GM19023 (cell line): ENCODE measurements around the gene CFAP74.

Experiments
- ATAC-seq: cut with Tn5 transposase; IDR thresholded peaks from one replicate; pipeline ENCODE4 v1.9.1; 2021; ENCODE audit warnings: mild to moderate bottlenecking, moderate library complexity; ENCODE audit not compliant: unreplicated experiment

CFAP74 gene

DNA sequence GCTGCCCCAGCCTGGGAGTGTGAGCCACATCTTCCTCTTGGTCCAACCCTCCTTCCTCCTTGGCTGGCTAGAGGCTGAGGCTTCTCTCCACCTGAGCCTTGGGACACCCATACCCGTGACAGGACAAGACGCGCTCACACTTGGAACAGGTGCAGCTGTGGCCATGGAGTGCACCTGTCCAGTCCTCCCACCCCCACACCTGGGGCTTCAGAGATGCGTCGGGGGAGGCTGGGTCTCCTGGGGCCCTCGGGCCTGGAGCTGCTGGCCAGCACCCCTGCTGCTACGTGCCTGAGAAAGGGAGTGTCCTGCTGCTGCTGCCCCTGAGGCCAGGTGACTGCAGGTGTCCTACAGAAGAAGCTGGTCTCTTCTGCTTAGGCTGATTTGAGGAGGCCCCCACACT, 47.5 kb downstream of the CFAP74 start:
- ATAC-seq: no peak

DNA sequence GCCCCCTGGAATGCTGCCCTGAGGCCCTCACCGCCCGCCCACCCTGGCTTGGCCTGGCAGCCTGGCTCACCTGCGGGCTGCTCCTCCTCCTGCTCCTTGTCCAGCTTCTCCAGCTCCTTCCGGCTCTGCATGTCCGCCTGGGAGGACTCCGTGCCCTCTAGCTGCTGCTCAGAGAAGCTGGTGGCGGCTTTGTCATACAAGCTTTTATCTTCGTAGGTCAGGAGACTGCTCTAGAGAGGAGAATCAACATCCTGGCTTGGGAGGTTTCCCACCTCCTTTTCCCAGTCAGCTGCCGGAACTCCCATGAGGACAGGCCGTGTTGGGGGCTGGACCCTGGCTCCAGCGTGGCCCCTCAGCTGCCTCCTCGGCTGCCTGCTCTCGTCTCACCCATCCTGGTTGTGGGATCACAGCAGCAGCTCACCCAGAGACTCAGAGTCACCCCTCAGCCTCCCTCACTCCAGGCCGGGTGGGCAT, 47.9 kb downstream of the CFAP74 start:
- no peak for ATAC-seq

DNA sequence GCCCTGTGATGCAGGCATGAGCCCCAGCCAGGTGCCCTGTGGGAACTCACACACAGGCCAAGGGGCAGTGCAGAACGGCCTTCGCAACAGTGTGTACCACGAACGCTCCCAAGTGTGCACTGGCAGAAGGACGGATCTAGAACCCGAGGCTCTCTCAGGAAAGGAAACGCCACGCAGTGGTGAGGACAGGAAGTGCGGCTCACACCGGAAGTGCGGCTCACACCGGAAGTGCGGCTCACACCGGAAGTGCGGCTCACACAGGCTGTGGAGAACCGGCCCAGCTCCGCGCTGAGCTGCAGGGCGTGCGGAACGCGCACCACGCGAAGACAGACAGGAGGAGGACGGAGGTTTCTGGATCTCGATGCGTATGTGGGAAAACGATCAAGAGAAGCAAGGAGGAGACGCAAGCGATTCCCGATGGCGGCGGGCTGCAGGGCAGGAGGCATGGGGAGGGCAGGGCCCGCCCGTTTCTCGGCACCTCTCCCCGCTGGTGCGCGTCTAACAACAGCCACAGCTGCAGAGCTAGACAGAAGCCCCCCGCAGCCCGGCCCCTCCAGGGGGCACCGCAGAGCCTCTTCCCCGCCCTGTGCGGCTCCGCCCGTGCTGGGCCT, 48.6 kb downstream of the CFAP74 start:
- no peak for ATAC-seq

DNA sequence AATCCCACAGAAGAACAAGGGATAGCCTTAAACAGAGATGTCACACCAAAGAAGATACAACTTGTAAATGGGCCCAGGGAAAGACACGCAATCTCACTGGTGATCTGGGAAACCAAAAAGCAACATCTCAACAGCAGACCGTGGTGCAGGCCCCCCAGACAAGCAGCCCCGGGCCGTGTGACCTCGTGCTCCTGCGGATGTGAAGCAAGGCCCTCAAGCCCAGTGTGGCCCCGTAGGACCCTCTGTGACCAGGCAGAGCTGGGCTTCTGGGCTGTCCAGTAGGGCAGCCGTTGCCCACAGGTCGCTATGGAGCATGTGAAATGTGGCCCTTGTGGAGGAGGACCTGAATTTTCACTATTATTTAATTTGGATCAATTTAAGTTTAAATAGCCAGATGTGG, 49.6 kb downstream of the CFAP74 start:
- ATAC-seq: no peak

DNA sequence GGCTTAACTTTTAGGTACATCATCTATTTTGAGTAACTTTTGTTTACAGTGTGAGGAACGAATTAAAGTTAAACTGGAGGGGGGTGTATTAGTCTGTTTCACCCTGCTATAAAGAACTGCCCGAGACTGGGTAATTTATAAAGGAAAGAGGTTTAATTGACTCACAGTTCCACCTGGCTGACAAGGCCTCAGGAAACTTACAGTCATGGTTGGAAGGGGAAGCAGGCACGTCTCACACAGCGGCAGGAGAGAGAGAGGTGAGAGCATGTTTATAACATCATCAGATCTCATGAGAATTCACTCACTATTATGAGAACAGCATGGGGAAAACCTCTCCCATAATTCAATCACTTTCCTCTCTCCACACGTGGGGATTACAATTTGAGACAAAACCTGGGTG, 52.6 kb downstream of the CFAP74 start:
- ATAC-seq: no peak

DNA sequence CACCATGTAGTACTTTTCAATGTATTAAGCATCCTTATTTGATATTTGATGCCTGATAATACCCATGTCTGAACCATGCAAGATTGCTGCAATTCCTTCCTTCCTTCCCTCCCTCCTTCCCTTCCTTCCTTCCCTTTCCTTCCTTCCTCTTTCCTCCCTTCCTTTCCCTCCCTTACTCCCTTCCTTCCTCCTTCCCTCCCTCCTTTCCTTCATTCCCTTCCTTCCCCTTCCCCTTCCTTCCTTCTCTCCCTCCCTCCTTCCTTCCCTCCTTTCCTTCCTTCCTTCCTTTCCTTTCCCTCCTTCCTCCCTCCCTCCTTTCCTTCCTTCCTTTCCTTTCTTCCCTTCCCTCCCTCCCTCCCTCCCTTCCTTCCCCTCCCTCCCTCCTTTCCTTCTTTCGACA, 54.8 kb downstream of the CFAP74 start:
- ATAC-seq: no peak

DNA sequence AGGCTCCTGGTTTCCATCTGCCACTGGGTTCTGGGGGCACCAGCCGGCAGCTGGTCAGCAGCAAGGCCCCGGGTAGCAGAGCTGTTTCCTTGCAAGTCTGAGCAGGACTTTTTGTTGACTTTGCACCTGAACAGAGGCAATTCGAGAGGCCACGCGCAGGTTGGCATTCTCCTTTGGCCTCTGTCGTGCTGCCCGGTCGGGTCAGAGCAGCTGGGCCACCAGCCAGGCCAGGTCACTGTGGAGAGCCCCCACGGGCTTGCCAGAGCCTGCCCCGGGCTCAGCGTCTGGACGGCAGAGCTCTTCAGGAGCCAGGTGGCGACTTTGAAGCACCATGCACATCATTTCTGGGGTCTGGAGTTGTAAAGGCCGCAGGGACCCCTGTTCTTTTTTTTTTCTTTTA, 56.1 kb downstream of the CFAP74 start:
- ATAC-seq: no peak

DNA sequence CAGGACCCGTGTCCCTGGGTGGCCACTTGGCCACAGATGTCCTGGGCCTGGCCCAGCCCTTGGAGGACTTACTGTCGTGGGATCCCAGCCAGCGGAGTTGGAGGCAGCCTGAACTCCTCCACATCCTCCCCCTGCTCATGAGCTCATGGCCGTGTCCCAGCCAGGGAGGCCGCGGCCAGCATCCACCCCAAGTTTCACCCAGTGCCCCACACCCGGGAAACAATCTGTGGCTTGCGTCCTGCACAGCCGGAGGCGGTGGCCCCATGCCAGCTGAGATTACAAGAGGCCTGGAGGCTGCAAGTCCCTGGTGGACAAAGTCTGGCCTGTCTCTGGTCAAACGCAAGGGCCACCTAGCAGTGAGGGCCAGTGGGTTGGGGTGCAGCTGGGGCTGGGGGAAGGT, 57.0 kb downstream of the CFAP74 start:
- no peak for ATAC-seq

DNA sequence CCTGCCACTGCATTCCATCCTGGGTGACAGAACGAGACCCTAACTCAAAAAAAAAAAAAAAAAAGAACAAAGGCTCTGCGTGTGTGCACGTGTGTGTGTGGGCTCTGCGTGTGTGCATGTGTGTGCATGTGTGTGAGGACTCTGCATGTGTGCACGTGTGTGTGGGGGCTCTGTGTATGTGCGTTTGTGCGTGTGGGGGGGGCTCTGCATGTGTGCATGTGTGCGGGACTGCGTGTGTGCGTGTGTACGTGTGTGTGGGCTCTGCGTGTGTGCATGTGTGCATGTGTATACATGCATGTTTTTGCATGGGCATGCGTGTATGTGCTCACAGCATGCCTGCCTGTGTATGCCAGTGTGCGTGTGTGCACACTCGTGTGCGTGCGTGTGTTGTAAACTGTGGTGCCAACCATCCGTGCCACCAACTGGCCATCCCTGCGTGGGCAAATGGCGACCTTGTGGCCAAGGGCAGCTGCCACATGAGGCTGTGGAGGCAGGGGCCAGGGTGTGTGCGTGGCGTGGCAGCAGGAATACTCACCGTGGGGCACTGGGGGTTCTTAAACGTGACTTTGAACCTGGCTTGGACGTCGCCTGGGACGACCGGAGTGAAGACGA, 57.7 kb downstream of the CFAP74 start:
- ATAC-seq: no peak

DNA sequence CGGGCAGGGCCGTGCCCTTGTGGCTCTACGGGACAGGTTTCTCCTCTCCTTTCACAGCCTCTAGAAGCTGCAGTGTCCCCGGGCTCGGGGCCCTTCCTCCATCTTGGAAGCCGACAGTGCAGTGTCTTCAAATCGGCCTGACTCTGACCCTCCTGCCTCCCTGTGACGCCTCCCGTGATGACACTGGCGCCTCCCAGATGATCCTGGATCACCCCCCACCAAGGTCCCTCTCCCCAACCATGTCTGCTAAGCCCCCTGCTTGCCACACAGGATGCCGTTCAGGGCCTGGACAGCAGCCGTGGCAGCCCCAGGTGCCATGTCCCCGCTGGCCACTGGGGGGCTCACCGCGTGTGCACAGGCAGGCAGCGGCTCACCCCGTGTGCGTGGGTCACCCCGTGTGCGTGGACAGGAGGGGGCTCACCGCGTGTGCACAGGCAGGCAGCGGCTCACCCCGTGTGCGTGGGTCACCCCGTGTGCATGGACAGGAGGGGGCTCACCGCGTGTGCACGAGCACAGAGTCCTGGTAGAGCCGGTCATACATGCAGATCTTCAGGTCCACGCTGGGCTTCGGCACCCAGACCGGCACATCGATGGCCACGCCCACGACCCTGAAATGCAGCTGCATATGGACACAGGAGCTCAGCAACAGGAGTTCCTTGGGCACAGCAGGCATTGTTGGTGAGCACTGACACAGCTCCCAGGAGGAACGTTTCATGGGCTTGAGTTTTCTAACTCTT, 59.6 kb downstream of the CFAP74 start:
- no peak for ATAC-seq

DNA sequence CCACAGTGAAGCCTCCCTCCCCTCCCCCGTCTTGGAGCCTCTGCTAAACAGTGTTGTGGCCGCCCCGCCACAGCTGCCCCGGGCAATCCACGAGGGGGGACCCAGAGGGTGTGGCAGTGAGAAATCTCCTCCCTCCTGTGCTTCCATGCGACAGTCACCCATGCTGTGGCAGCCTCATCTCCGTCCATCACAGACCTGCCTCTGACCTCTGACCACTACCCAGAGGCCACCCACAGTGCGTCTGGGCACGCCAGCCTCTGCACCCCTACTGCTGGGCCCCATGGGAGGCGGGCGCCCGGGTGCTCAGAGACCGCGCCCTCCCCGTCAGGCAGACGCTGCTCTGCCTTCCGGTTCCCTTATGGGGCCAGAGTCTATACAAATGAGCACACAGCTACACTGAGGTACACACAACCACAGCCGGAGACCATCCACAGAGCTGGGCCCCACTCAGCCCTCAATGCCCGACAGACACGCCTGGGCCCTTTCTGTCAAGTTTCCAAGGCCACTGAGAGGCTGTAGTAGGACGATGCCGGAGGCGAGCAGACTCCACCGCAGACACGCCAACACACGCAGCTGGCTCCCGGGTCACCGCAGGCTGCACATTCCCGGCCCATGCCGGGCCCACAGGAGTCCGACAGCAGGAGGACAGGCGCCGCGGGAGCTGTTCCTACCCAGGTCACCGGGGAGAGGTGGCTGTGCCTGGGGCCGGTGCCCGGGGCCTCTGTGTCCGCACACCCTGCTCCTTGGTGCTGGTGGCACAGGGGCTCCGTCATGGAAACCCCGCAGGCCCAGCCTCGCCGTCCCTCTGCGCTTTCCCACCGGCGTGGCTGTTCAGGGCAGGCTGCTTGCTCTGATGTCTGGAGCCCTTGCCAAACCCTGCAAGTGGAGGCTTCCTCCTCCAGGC, 60.6 kb downstream of the CFAP74 start:
- no peak for ATAC-seq

DNA sequence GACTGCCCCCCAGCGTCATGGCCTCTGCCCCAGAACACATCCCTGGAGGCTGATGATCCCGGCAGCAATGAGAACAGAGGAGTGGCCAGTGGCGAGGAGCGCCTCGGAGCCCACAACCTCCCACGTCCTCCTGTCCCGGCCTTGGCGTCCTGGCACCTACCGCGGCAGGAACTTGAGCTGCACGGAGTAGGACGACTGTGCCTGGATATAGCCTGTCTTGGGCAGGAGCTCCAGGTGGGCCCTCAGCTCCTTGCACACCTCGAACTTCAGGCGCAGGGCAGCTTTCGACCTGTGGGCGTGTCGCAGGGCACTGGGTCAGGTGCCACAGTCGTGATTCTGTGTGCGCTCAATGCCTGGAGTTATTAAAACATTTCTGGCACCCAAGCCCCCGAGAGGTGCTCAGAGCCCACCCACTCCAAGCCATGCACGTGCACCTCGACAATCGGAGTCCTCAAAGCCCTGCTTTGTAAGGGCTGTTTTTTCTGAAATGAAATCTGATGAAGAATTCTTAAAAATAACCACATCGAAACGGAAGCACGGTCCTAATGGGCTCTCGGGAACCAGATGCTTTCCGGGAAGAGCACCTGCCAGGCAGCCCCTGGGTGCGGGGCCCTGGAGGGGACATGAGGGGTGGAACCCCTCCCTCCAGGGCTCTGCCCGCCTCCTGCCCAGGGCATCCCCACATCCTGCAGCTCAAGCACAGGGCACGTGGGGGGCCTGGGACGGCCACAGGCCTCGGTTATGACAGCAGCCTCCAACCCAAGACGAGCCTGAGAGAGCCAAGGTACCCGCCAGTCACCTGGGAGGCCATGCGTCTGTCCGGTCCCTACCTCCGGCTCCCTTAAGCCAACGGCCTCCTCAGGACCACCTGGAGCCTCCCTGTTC, 61.5 kb downstream of the CFAP74 start:
- no peak for ATAC-seq

DNA sequence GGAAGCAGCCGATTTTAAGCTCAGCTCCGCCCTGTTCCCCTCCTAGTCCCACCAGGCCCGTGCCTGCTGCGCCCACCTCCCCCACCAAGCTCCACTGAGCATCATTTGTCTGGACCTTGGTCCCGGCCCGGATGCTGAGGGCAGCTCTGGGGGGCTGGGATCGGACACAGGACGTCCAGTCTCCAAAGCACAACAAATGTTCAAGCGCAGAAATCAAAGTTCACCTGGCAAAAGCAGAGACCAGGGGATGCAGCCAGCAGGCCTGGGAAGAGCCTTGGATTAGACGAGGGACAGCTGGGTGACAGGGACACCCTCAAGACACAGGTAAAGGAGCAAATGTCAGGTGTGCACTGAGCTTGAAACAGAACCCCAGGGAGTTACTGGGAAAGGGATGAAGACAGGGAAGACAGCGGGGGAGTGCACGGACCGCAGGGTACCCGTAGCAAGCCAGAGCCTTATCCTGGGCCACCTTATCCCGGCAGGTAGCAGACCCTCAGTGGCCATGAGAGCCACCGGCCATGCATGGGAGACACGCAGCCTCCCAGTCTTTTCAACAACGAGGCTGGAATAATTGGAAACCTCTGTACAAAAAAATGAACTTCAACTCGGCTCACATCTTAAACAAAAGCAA, 62.3 kb downstream of the CFAP74 start:
- no peak for ATAC-seq

DNA sequence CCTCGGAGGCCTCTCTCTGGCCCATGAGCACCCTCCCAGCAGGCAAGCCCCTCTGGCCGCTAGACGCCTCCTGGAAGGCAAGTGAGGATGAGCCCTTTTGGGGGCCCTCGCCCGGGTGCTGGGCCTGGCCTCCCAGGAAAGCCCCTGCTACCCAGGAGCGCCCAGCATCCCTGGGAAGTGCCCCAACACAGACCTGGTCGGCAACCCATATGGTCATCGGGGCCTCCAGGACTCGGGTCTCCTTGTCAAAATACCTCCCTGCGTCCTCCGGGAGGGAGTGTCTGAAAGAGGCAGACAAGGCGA, 63.5 kb downstream of the CFAP74 start:
- no peak for ATAC-seq

DNA sequence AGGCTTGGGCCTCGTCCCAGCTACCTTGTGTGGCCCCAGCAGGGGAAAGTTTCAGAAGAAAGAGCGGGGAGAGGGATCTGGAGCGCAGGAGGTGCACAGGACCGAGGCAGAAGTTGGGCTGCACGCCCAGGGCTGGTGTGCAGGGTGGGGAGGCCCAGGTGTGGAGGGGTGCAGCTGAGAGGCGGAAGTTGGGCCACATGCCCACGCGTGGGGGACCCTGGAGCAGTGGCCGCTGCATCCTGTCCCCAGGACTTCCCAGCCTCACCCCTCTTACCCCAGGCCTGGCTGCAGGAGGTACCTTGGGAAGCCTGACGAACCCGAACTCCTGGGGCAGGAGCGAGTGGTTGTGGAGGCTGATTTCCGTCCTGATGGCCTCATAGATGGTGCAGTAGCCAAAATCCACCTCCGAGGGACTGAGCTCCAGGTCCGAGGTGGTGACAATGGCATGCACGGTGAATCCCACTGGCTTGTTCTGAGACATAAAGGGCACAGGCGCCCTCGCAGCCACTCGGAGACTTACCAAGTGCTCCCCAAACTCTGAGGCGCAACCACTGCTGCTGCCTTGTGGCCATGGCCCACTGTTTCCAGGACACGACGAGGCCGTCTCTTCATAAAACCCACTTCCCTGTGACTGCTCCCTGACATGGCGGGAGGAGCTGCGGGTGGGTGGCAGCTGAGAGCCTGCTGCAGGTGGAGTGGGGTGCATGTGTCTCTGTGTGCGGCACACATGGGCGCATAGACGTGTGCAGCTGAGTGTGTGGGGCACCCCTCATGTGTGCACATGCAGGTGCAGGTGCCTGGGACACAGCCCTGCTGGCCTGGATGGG, 64.1 kb downstream of the CFAP74 start:
- no peak for ATAC-seq

DNA sequence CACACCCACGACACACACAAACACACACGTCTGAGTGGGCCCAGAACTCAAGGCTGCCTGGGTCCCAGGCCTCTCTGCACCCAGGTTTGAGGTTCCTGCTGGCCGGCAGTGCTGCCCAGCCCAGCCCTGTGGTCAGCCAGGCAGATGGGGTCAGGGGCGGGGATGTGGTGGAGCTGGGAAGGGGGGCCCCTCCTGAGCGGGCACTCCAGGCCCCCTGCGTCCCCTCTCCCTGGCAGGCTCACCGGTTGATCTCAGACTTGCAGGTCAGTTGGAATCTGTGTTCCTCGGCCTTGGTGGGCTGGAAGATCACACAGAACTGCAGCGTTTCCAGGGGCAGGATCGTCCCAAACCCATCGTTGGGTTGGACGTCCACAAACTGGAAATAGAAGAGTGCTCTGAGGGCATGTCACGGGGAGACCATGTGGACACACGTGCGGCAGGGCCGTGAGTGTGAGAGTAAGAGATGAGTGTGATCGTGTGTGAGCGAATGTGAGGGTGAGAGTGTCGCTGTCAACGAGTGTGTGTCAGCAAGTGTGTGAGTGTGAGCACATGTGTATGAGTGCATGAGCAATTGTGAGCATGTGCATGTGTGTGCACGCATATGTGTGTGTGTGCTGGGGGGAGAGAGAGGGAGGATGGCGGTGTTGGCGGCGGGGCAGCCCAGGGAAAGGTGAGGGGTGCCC, 64.8 kb downstream of the CFAP74 start:
- no peak for ATAC-seq

DNA sequence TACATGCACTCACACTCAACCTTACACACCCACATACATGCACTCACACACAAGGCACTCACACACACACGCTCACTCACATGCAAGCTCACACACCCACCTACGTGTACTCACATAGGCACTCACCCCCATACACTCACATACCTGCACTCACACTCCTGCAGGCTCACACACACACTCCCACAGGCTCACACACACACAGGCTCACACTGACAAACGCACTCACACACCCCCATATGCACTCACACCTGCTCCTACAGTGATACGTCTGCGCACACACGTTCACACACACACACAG, 65.4 kb downstream of the CFAP74 start:
- ATAC-seq: no peak

DNA sequence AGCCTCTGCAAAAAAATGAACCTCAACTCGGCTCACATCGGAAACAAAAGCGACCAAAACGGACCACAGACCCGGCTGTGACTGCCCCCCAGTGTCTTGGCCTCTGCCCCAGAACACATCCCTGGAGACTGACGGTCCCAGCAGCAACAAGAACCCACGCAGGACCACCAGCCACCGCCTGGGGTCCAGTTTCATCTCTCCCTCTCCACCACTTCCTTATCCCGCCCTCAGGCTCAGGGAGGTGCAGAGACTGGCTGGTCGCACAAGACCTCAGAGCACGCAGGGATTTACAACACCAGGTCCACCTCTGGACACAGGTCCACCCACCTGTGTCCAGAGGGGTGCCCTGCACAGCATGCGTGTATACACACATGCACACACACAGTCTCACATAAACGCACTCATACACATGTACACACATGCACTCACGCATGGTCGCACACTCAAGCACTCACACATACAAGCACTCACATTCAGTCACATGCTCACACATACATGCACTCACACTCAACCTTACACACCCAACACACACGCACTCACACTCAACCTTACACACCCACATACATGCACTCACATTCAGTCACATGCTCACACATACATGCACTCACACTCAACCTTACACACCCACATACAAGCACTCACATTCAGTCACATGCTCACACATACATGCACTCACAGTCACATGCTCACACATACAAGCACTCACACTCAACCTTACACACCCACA, 65.9 kb downstream of the CFAP74 start:
- no peak for ATAC-seq
